ENCODE results near the gene APLNR.

Gene APLNR

GRCh38 chr11:57214494-57214893 lies 22.6 kb downstream of the APLNR start:
- Mint-ChIP-seq H3K4me3 (no peak overlapping the region), H3K9me3 (no peaks in the 10 kb centered on the region), H3K27me3 (peaks cover 5% of the 10 kb centered on the region), H3K4me1 (no peaks in the 10 kb centered on the region), H3K27ac (no peak overlapping the region), H3K36me3 (ENCODE audit: low read depth) (no peaks in the 10 kb centered on the region)
- DNase-seq: no peak
- no peak for ATAC-seq

GRCh38 chr11:57214098-57214417 lies 23.0 kb downstream of the APLNR start:
- peaks cover 5% of the 10 kb centered on the region for H3K27me3 Mint-ChIP-seq
- DNase-seq: no peak
- H3K9me3 Mint-ChIP-seq: no peaks in the 10 kb centered on the region
- no peaks in the 10 kb centered on the region for H3K36me3 Mint-ChIP-seq (ENCODE audit: low read depth)
- no peak for ATAC-seq
- no peak overlapping the region for H3K27ac Mint-ChIP-seq
- H3K4me1 Mint-ChIP-seq: no peaks in the 10 kb centered on the region
- no peak overlapping the region for H3K4me3 Mint-ChIP-seq

GRCh38 chr11:57213342-57214097 lies 23.5 kb downstream of the APLNR start:
- H3K4me1 Mint-ChIP-seq: no peaks in the 10 kb centered on the region

GRCh38 chr11:57210781-57211180 lies 26.3 kb downstream of the APLNR start:
- Mint-ChIP-seq H3K27me3 (peaks cover 10% of the 10 kb centered on the region), H3K4me1 (no peaks in the 10 kb centered on the region), H3K36me3 (ENCODE audit: low read depth) (no peaks in the 10 kb centered on the region), H3K4me3 (no peak overlapping the region), H3K27ac (no peak overlapping the region), H3K9me3 (no peaks in the 10 kb centered on the region)
- ATAC-seq: no peak
- no peak for DNase-seq

More at GRCh38 chr11:57213342-57214097, 23.5 kb downstream of the APLNR start:
- H3K4me3 Mint-ChIP-seq: no peak overlapping the region
- H3K36me3 Mint-ChIP-seq (ENCODE audit: low read depth): no peaks in the 10 kb centered on the region
- no peaks in the 10 kb centered on the region for H3K9me3 Mint-ChIP-seq
- ATAC-seq (no peak), DNase-seq (no peak)
- no peak overlapping the region for H3K27ac Mint-ChIP-seq
- peaks cover 4% of the 10 kb centered on the region for H3K27me3 Mint-ChIP-seq

- no peaks in the 10 kb centered on the region for H3K9me3 Mint-ChIP-seq
- H3K4me1 Mint-ChIP-seq: no peaks in the 10 kb centered on the region
- ATAC-seq: no peak
- no peaks in the 10 kb centered on the region for H3K36me3 Mint-ChIP-seq (ENCODE audit: low read depth)
- peaks cover 16% of the 10 kb centered on the region for H3K27me3 Mint-ChIP-seq
- DNase-seq: no peak
- H3K4me3 Mint-ChIP-seq: no peak overlapping the region
- H3K27ac Mint-ChIP-seq: no peak overlapping the region
Measured at GRCh38 chr11:57207168-57207567, 29.9 kb downstream of the APLNR start.

- ATAC-seq: no peak
- Mint-ChIP-seq H3K9me3 (no peaks in the 10 kb centered on the region), H3K4me3 (no peak overlapping the region), H3K36me3 (ENCODE audit: low read depth) (no peaks in the 10 kb centered on the region), H3K27me3 (peaks cover 14% of the 10 kb centered on the region), H3K4me1 (no peaks in the 10 kb centered on the region), H3K27ac (no peak overlapping the region)
- DNase-seq: no peak
Measured at GRCh38 chr11:57205041-57205641, 31.9 kb downstream of the APLNR start.

- no peak overlapping the region for H3K27ac Mint-ChIP-seq
- H3K4me1 Mint-ChIP-seq: no peaks in the 10 kb centered on the region
- no peaks in the 10 kb centered on the region for H3K36me3 Mint-ChIP-seq (ENCODE audit: low read depth)
- H3K27me3 Mint-ChIP-seq: peaks cover 14% of the 10 kb centered on the region
- no peaks in the 10 kb centered on the region for H3K9me3 Mint-ChIP-seq
- DNase-seq (no peak), ATAC-seq (no peak)
- H3K4me3 Mint-ChIP-seq: no peak overlapping the region
Measured at GRCh38 chr11:57203882-57204480, 33.1 kb downstream of the APLNR start.

GRCh38 chr11:57203359-57203758 lies 33.7 kb downstream of the APLNR start:
- H3K4me3 Mint-ChIP-seq: no peak overlapping the region
- ATAC-seq: no peak
- no peaks in the 10 kb centered on the region for H3K4me1 Mint-ChIP-seq
- H3K27me3 Mint-ChIP-seq: peaks cover 14% of the 10 kb centered on the region
- H3K36me3 Mint-ChIP-seq (ENCODE audit: low read depth): no peaks in the 10 kb centered on the region
- H3K9me3 Mint-ChIP-seq: no peaks in the 10 kb centered on the region
- H3K27ac Mint-ChIP-seq: no peak overlapping the region
- no peak for DNase-seq

- Mint-ChIP-seq H3K4me1 (no peaks in the 10 kb centered on the region), H3K36me3 (ENCODE audit: low read depth) (no peaks in the 10 kb centered on the region), H3K27ac (no peak overlapping the region), H3K27me3 (peaks cover 13% of the 10 kb centered on the region), H3K4me3 (no peak overlapping the region), H3K9me3 (no peaks in the 10 kb centered on the region)
- DNase-seq (no peak), ATAC-seq (no peak)
Measured at GRCh38 chr11:57202281-57202680, 34.8 kb downstream of the APLNR start.

GRCh38 chr11:57200917-57201316 lies 36.1 kb downstream of the APLNR start:
- Mint-ChIP-seq H3K4me1 (no peaks in the 10 kb centered on the region), H3K36me3 (ENCODE audit: low read depth) (no peaks in the 10 kb centered on the region), H3K27ac (no peak overlapping the region), H3K4me3 (no peak overlapping the region), H3K27me3 (peaks cover 7% of the 10 kb centered on the region), H3K9me3 (no peaks in the 10 kb centered on the region)
- ATAC-seq (no peak), DNase-seq (no peak)

GRCh38 chr11:57199330-57199729 lies 37.7 kb downstream of the APLNR start:
- ATAC-seq (no peak), DNase-seq (no peak)
- H3K4me3 Mint-ChIP-seq: no peak overlapping the region
- H3K27me3 Mint-ChIP-seq: peaks cover 6% of the 10 kb centered on the region
- no peaks in the 10 kb centered on the region for H3K36me3 Mint-ChIP-seq (ENCODE audit: low read depth)
- no peak overlapping the region for H3K27ac Mint-ChIP-seq
- H3K9me3 Mint-ChIP-seq: no peaks in the 10 kb centered on the region
- H3K4me1 Mint-ChIP-seq: no peaks in the 10 kb centered on the region

- Mint-ChIP-seq H3K27ac (no peak overlapping the region), H3K4me3 (no peak overlapping the region), H3K27me3 (peaks cover 2% of the 10 kb centered on the region), H3K9me3 (no peaks in the 10 kb centered on the region), H3K4me1 (no peaks in the 10 kb centered on the region), H3K36me3 (ENCODE audit: low read depth) (no peaks in the 10 kb centered on the region)
- DNase-seq (no peak), ATAC-seq (no peak)
Measured at GRCh38 chr11:57197762-57198161, 39.3 kb downstream of the APLNR start.

- ATAC-seq: no peak
- Mint-ChIP-seq H3K4me3 (no peak overlapping the region), H3K27me3 (peaks cover 2% of the 10 kb centered on the region), H3K9me3 (no peaks in the 10 kb centered on the region), H3K36me3 (ENCODE audit: low read depth) (no peaks in the 10 kb centered on the region), H3K4me1 (no peaks in the 10 kb centered on the region), H3K27ac (no peak overlapping the region)
- no peak for DNase-seq
Measured at GRCh38 chr11:57196596-57196995, 40.5 kb downstream of the APLNR start.

GRCh38 chr11:57192316-57192715 lies 44.7 kb downstream of the APLNR start:
- peaks cover 2% of the 10 kb centered on the region for H3K27me3 Mint-ChIP-seq
- DNase-seq: no peak
- H3K9me3 Mint-ChIP-seq: no peaks in the 10 kb centered on the region
- no peak overlapping the region for H3K4me3 Mint-ChIP-seq
- no peaks in the 10 kb centered on the region for H3K4me1 Mint-ChIP-seq
- no peaks in the 10 kb centered on the region for H3K36me3 Mint-ChIP-seq (ENCODE audit: low read depth)
- no peak for ATAC-seq
- no peak overlapping the region for H3K27ac Mint-ChIP-seq
